Measurements from ENCODE around the gene FRAS1. TPM values are rescaled to one million over a fixed set of nuclear protein-coding genes. Genes with fewer than 3 reads are reported as not detected.
"Not testable (repeated sequence)": the region's sequence is repeated elsewhere in the genome, so short reads cannot be mapped to it uniquely, and the experiment has no call there.

The FRAS1 gene
- polyA plus RNA-seq, 3 donors from 2014 or later, result not detected

- peaks cover 0 to 4% (median 2%) of the 10 kb centered on the region in 3 donors for H3K27me3 Mint-ChIP-seq (ENCODE audit: low read depth in 3 of 3)
- DNase-seq, result no peak
- H3K9me3 Mint-ChIP-seq, result no peaks in the 10 kb centered on the region
- H3K36me3 Mint-ChIP-seq, result no peaks in the 10 kb centered on the region
- H3K27ac Mint-ChIP-seq, result no peak overlapping the region
- H3K4me1 Mint-ChIP-seq, result no peaks in the 10 kb centered on the region
- no peak overlapping the region for H3K4me3 Mint-ChIP-seq
Observed at GRCh38 chr4:78493731-78494130, 436.6 kb downstream of the FRAS1 start.

DNA sequence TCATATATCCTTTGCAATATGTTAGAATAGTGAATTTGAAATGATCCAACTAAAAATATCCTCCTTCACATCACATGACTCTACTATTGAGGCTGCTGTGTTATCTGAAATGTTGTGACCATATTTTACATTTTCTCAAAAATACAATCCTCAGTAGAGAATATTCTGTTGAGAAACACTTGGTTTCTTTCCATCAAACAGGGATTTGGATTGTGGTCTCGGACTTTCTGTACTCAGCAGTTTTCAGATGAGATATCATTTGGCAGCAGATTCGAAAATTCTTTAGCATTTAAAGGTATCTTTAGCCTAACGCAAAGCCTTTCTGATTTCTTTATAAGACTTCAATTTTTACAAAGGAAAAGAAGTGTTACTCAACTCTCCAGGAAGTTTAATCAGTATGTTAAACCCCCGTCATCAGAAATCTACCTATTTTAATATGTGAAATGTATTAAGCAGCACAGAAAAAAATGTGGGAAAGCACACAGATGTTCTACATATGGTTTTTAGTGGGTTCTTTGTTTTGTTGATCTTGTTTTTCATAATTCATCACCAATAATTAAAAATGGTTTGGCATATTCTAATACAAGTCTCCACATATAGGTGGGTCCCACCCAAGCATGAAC, 439.0 kb downstream of the FRAS1 start:
- peaks cover 0 to 2% (median 0%) of the 10 kb centered on the region in 6 donors for H3K9me3 Mint-ChIP-seq
- peaks cover 0 to 5% (median 2%) of the 10 kb centered on the region in 3 donors for H3K27me3 Mint-ChIP-seq (ENCODE audit: low read depth in 3 of 3)
- H3K4me3 Mint-ChIP-seq, result no peak overlapping the region
- no peak for DNase-seq
- no peak overlapping the region for H3K27ac Mint-ChIP-seq
- H3K4me1 Mint-ChIP-seq, result no peaks in the 10 kb centered on the region
- H3K36me3 Mint-ChIP-seq, result no peaks in the 10 kb centered on the region

GRCh38 chr4:78506260-78506659, 449.1 kb downstream of the FRAS1 start:
- not testable (repeated sequence) for H3K4me3 Mint-ChIP-seq; H3K9me3 Mint-ChIP-seq; H3K27me3 Mint-ChIP-seq (ENCODE audit: low read depth in 3 of 3); H3K4me1 Mint-ChIP-seq; H3K36me3 Mint-ChIP-seq; H3K27ac Mint-ChIP-seq; DNase-seq

DNA sequence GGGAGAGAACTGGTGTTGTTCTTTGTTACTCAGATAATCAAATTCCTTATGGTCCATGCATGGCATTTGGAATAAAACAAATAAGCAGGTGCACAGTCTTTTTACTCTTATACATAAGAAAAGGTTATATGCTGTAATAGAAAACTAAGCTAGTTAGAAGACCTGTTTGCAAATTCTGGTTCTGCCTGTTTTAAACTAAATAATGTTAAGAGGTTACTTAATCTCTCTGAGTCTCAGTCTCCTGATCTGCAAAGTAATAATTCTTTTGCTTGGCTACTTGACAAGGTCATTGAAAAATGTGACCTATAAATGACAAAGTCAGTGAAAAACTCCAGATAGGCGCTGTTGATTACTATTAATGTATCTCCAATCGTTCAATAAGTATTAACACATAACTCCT, 451.9 kb downstream of the FRAS1 start:
- Mint-ChIP-seq H3K9me3 (no peaks in the 10 kb centered on the region), H3K36me3 (no peaks in the 10 kb centered on the region), H3K27me3 (ENCODE audit: low read depth in 3 of 3) (peaks cover 0 to 4% (median 2%) of the 10 kb centered on the region in 3 donors), H3K4me1 (no peaks in the 10 kb centered on the region), H3K27ac (no peak overlapping the region), H3K4me3 (no peak overlapping the region)
- DNase-seq, result no peak

DNA sequence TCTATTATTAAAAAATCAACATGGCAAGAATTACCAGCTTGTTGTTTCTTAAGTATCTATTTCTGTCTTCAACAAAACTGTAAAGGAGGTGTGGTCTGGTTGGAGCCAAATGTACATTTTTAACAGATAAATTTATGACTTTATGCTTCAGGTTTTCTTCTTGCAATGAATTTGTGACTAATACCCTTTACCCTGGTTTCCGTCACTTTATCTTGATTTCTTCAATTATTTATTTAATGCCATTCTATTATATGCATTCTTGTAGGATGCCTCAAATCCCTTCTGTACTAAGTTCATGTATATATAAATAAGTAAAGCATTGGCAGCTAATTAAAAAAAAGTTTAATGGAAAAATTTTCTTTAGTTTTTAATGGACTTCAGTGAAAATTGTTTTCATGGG, 453.0 kb downstream of the FRAS1 start:
- DNase-seq, result no peak
- Mint-ChIP-seq H3K4me3 (no peak overlapping the region), H3K27me3 (ENCODE audit: low read depth in 3 of 3) (peaks cover 0 to 4% (median under 1%) of the 10 kb centered on the region in 3 donors), H3K36me3 (no peaks in the 10 kb centered on the region), H3K27ac (no peak overlapping the region), H3K9me3 (no peaks in the 10 kb centered on the region), H3K4me1 (no peaks in the 10 kb centered on the region)

GRCh38 chr4:78510681-78511080, 453.6 kb downstream of the FRAS1 start:
- no peak overlapping the region for H3K27ac Mint-ChIP-seq
- no peaks in the 10 kb centered on the region for H3K36me3 Mint-ChIP-seq

GRCh38 chr4:78512357-78512920, 455.3 kb downstream of the FRAS1 start:
- H3K4me3 Mint-ChIP-seq, result no peak overlapping the region
- H3K36me3 Mint-ChIP-seq, result no peaks in the 10 kb centered on the region
- no peak overlapping the region for H3K27ac Mint-ChIP-seq
- no peaks in the 10 kb centered on the region for H3K9me3 Mint-ChIP-seq
- no peaks in the 10 kb centered on the region for H3K27me3 Mint-ChIP-seq (ENCODE audit: low read depth in 3 of 3)
- DNase-seq, result no peak
- H3K4me1 Mint-ChIP-seq, result no peaks in the 10 kb centered on the region

More at GRCh38 chr4:78510681-78511080, 453.6 kb downstream of the FRAS1 start:
- no peaks in the 10 kb centered on the region for H3K4me1 Mint-ChIP-seq
- no peak overlapping the region for H3K4me3 Mint-ChIP-seq
- H3K27me3 Mint-ChIP-seq (ENCODE audit: low read depth in 3 of 3), result peaks cover 0 to 4% (median 0%) of the 10 kb centered on the region in 3 donors
- no peak for DNase-seq
- no peaks in the 10 kb centered on the region for H3K9me3 Mint-ChIP-seq

DNA sequence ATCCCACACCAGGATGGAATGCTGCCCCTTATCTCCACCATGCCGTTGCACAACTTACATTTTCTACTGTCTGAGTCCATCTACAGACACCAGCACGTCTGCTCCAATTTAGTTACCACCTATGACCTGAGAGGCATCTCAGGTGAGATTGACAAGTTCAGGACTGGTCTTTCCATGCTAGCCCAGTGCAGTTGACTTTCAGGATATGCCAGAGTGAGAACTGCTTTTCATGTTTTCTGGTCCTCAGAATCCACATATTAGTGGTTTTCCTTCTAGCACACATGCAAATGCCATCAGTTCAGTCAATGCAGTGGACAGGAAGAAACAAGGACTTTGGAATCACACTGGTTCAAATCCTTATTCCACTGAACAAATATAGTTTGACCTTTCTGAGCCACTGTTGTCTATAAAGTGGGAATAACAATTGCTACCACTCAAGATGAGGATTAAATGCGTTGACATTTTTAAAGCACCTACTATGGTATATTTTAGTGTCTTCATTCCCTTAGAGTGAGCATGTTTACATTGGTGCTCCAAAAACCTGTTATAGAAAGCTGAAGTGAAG, 456.4 kb downstream of the FRAS1 start:
- Mint-ChIP-seq H3K36me3 (no peaks in the 10 kb centered on the region), H3K27me3 (ENCODE audit: low read depth in 3 of 3) (peaks cover 0 to 3% (median 1%) of the 10 kb centered on the region in 3 donors), H3K27ac (no peak overlapping the region), H3K9me3 (no peaks in the 10 kb centered on the region), H3K4me3 (no peak overlapping the region), H3K4me1 (no peaks in the 10 kb centered on the region)
- no peak for DNase-seq

- no peak overlapping the region for H3K4me3 Mint-ChIP-seq
- H3K4me1 Mint-ChIP-seq, result no peaks in the 10 kb centered on the region
- H3K9me3 Mint-ChIP-seq, result no peaks in the 10 kb centered on the region
- peak in 1 of 3 donors; percentile 3 for DNase-seq
- no peaks in the 10 kb centered on the region for H3K36me3 Mint-ChIP-seq
- H3K27ac Mint-ChIP-seq, result no peak overlapping the region
- H3K27me3 Mint-ChIP-seq (ENCODE audit: low read depth in 3 of 3), result peaks cover 0 to 13% (median 5%) of the 10 kb centered on the region in 3 donors
Observed at GRCh38 chr4:78517050-78517652, 460.0 kb downstream of the FRAS1 start.

DNA sequence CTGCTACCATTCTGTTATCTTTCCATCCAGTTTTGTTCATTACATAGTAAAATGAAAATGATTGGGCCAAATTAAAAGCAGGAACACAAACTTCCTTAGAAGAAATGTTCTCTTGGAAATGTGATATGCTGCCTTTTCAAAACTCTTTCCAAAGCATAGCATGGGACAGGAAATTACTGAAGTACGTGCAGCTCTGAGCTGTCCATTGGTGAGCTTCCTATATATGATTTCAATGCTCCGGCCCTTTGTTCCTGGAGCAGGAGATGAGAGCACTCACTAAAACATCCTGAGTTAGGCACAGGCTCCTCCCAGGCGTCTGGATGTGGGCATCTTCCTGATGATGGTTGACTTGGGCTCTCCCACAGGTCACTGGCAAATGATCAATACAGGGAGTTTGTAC, 461.4 kb downstream of the FRAS1 start:
- no peaks in the 10 kb centered on the region for H3K4me1 Mint-ChIP-seq
- DNase-seq, result no peak
- H3K9me3 Mint-ChIP-seq, result no peaks in the 10 kb centered on the region
- peaks cover 0 to 14% (median 5%) of the 10 kb centered on the region in 3 donors for H3K27me3 Mint-ChIP-seq (ENCODE audit: low read depth in 3 of 3)
- H3K36me3 Mint-ChIP-seq, result no peaks in the 10 kb centered on the region
- H3K27ac Mint-ChIP-seq, result no peak overlapping the region
- H3K4me3 Mint-ChIP-seq, result no peak overlapping the region

- DNase-seq, result no peak
- Mint-ChIP-seq H3K9me3 (no peaks in the 10 kb centered on the region), H3K36me3 (no peaks in the 10 kb centered on the region), H3K4me1 (no peaks in the 10 kb centered on the region), H3K27ac (no peak overlapping the region), H3K27me3 (ENCODE audit: low read depth in 3 of 3) (peaks cover 0 to 20% (median 5%) of the 10 kb centered on the region in 3 donors), H3K4me3 (no peak overlapping the region)
Observed at GRCh38 chr4:78519962-78520361, 462.8 kb downstream of the FRAS1 start.

DNA sequence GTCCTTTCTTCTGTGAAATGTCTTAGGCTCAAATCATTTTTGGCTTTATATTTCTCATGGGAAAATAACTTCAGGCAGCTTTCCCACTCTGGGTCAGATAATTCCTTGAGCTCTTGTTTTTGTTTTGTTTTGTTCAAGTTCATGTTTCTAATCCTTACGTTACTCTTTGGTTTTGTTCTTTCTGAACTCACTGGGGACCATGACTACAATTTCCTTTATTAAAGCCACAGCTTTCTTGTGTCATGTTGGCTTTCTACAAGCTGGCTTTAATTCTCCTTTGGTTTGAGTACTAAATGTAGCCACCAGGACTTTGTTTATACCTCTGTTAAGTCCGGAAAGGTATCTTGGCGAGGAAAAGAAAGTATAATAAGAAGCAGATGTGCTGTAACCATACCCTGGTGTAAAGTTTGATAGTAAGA, 463.7 kb downstream of the FRAS1 start:
- no peaks in the 10 kb centered on the region for H3K36me3 Mint-ChIP-seq
- DNase-seq, result no peak
- peaks cover 0 to 20% (median 5%) of the 10 kb centered on the region in 3 donors for H3K27me3 Mint-ChIP-seq (ENCODE audit: low read depth in 3 of 3)
- no peaks in the 10 kb centered on the region for H3K9me3 Mint-ChIP-seq
- H3K4me3 Mint-ChIP-seq, result no peak overlapping the region
- H3K27ac Mint-ChIP-seq, result no peak overlapping the region
- no peaks in the 10 kb centered on the region for H3K4me1 Mint-ChIP-seq

DNA sequence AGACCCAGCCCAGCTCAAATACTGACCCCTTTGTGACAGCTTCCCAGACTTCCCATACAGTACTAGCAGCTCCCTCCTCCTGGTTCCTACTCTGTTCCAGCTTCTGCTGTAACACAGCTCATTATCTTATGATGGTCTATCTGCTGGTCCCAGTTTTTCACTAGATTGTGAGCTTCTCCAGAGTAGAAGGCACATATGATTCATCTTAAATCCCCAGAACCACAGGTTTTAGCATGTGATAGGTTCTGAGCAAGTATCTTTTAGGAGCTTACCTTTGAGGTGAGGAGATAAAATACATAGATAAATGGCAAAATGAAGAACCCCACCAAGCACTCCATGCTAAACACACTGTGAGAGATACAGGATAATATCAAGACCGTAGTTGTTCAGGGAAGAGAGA, 466.9 kb downstream of the FRAS1 start:
- H3K9me3 Mint-ChIP-seq, result no peaks in the 10 kb centered on the region
- no peak overlapping the region for H3K27ac Mint-ChIP-seq
- peaks cover 0 to 19% (median 2%) of the 10 kb centered on the region in 3 donors for H3K27me3 Mint-ChIP-seq (ENCODE audit: low read depth in 3 of 3)
- no peaks in the 10 kb centered on the region for H3K4me1 Mint-ChIP-seq
- no peaks in the 10 kb centered on the region for H3K36me3 Mint-ChIP-seq
- DNase-seq, result no peak
- H3K4me3 Mint-ChIP-seq, result no peak overlapping the region

GRCh38 chr4:78525559-78525958, 468.4 kb downstream of the FRAS1 start:
- no peak for DNase-seq
- Mint-ChIP-seq H3K27ac (no peak overlapping the region), H3K4me1 (no peaks in the 10 kb centered on the region), H3K4me3 (no peak overlapping the region), H3K9me3 (no peaks in the 10 kb centered on the region), H3K27me3 (ENCODE audit: low read depth in 3 of 3) (peaks cover 0 to 10% (median 0%) of the 10 kb centered on the region in 3 donors), H3K36me3 (no peaks in the 10 kb centered on the region)

All from immature natural killer cell (primary cell).